Measurements from ENCODE around the gene CCNT2.
"Not testable (repeated sequence)": the region's sequence is repeated elsewhere in the genome, so short reads cannot be mapped to it uniquely, and the experiment has no call there.

CCNT2 gene

GRCh38 chr2:134918526-134919340, at the start of gene CCNT2:
Gene CCNT2, plus strand, starts transcription at chr2:134918822. Its CDS starts 33 bp downstream, at chr2:134918855.
- Mint-ChIP-seq H3K27ac (peak within 1 kb of the TSS; percentile 98), H3K4me3 (peak within 1 kb of the TSS; percentile 97), H3K27me3 (ENCODE audit: low read depth) (peaks cover 13% of the 10 kb centered on the region)

GRCh38 chr2:134869946-134870736, 48.5 kb upstream of the CCNT2 start:
- no peak for DNase-seq (ENCODE audit: low spot score)
- H3K27ac Mint-ChIP-seq = no peak overlapping the region
- no peaks in the 10 kb centered on the region for H3K4me1 Mint-ChIP-seq (ENCODE audit: low read depth)
- no peaks in the 10 kb centered on the region for H3K9me3 Mint-ChIP-seq
- no peak overlapping the region for H3K4me3 Mint-ChIP-seq
- no peaks in the 10 kb centered on the region for H3K36me3 Mint-ChIP-seq (ENCODE audit: low read depth)
- no peaks in the 10 kb centered on the region for H3K27me3 Mint-ChIP-seq (ENCODE audit: low read depth)

More at GRCh38 chr2:134918526-134919340, at the start of gene CCNT2:
- H3K9me3 Mint-ChIP-seq = peaks cover 8% of the 10 kb centered on the region
- peaks cover 17% of the 10 kb centered on the region for H3K4me1 Mint-ChIP-seq (ENCODE audit: low read depth)
- DNase-seq (ENCODE audit: low spot score) = peak; percentile 100
- peaks cover 32% of the 10 kb centered on the region for H3K36me3 Mint-ChIP-seq (ENCODE audit: low read depth)

GRCh38 chr2:134873152-134873551, 45.5 kb upstream of the CCNT2 start:
- no peak for DNase-seq (ENCODE audit: low spot score)
- H3K4me3 Mint-ChIP-seq = no peak overlapping the region
- no peak overlapping the region for H3K27ac Mint-ChIP-seq
- no peaks in the 10 kb centered on the region for H3K9me3 Mint-ChIP-seq
- H3K36me3 Mint-ChIP-seq (ENCODE audit: low read depth) = no peaks in the 10 kb centered on the region
- no peaks in the 10 kb centered on the region for H3K27me3 Mint-ChIP-seq (ENCODE audit: low read depth)
- H3K4me1 Mint-ChIP-seq (ENCODE audit: low read depth) = no peaks in the 10 kb centered on the region

- Mint-ChIP-seq H3K4me3 (no peak overlapping the region), H3K36me3 (ENCODE audit: low read depth) (no peaks in the 10 kb centered on the region), H3K27me3 (ENCODE audit: low read depth) (no peaks in the 10 kb centered on the region), H3K27ac (no peak overlapping the region), H3K4me1 (ENCODE audit: low read depth) (no peaks in the 10 kb centered on the region), H3K9me3 (peaks cover 3% of the 10 kb centered on the region)
- no peak for DNase-seq (ENCODE audit: low spot score)
Observed at GRCh38 chr2:134875309-134875708, 43.3 kb upstream of the CCNT2 start.

GRCh38 chr2:134882773-134883172, 35.8 kb upstream of the CCNT2 start:
- Mint-ChIP-seq H3K9me3 (peaks cover 3% of the 10 kb centered on the region), H3K36me3 (ENCODE audit: low read depth) (no peaks in the 10 kb centered on the region), H3K27me3 (ENCODE audit: low read depth) (no peaks in the 10 kb centered on the region), H3K27ac (no peak overlapping the region), H3K4me3 (no peak overlapping the region), H3K4me1 (ENCODE audit: low read depth) (no peaks in the 10 kb centered on the region)
- no peak for DNase-seq (ENCODE audit: low spot score)

- no peaks in the 10 kb centered on the region for H3K4me1 Mint-ChIP-seq (ENCODE audit: low read depth)
- no peaks in the 10 kb centered on the region for H3K9me3 Mint-ChIP-seq
- no peak overlapping the region for H3K4me3 Mint-ChIP-seq
- H3K27ac Mint-ChIP-seq = no peak overlapping the region
- H3K36me3 Mint-ChIP-seq (ENCODE audit: low read depth) = no peaks in the 10 kb centered on the region
- peaks cover 3% of the 10 kb centered on the region for H3K27me3 Mint-ChIP-seq (ENCODE audit: low read depth)
- DNase-seq (ENCODE audit: low spot score) = no peak
Observed at GRCh38 chr2:134883552-134884293, 34.9 kb upstream of the CCNT2 start.

GRCh38 chr2:134884435-134884834, 34.2 kb upstream of the CCNT2 start:
- Mint-ChIP-seq H3K9me3 (no peaks in the 10 kb centered on the region), H3K4me1 (ENCODE audit: low read depth) (no peaks in the 10 kb centered on the region), H3K36me3 (ENCODE audit: low read depth) (no peaks in the 10 kb centered on the region), H3K27me3 (ENCODE audit: low read depth) (peaks cover 6% of the 10 kb centered on the region), H3K4me3 (no peak overlapping the region), H3K27ac (no peak overlapping the region)
- no peak for DNase-seq (ENCODE audit: low spot score)

- Mint-ChIP-seq H3K4me1 (ENCODE audit: low read depth) (no peaks in the 10 kb centered on the region), H3K27me3 (ENCODE audit: low read depth) (peaks cover 34% of the 10 kb centered on the region), H3K27ac (no peak overlapping the region), H3K4me3 (no peak overlapping the region), H3K9me3 (no peaks in the 10 kb centered on the region), H3K36me3 (ENCODE audit: low read depth) (no peaks in the 10 kb centered on the region)
- DNase-seq (ENCODE audit: low spot score) = no peak
Observed at GRCh38 chr2:134892282-134893035, 26.2 kb upstream of the CCNT2 start.

- peaks cover 30% of the 10 kb centered on the region for H3K27me3 Mint-ChIP-seq (ENCODE audit: low read depth)
- H3K4me1 Mint-ChIP-seq (ENCODE audit: low read depth) = no peaks in the 10 kb centered on the region
- no peaks in the 10 kb centered on the region for H3K9me3 Mint-ChIP-seq
- no peak overlapping the region for H3K4me3 Mint-ChIP-seq
- H3K27ac Mint-ChIP-seq = no peak overlapping the region
- no peak for DNase-seq (ENCODE audit: low spot score)
- H3K36me3 Mint-ChIP-seq (ENCODE audit: low read depth) = no peaks in the 10 kb centered on the region
Observed at GRCh38 chr2:134897932-134898331, 20.7 kb upstream of the CCNT2 start.

GRCh38 chr2:134899204-134899603, 19.4 kb upstream of the CCNT2 start:
- no peak overlapping the region for H3K27ac Mint-ChIP-seq
- no peaks in the 10 kb centered on the region for H3K36me3 Mint-ChIP-seq (ENCODE audit: low read depth)
- H3K4me1 Mint-ChIP-seq (ENCODE audit: low read depth) = no peaks in the 10 kb centered on the region
- DNase-seq (ENCODE audit: low spot score) = no peak
- H3K27me3 Mint-ChIP-seq (ENCODE audit: low read depth) = peaks cover 30% of the 10 kb centered on the region
- H3K4me3 Mint-ChIP-seq = no peak overlapping the region
- H3K9me3 Mint-ChIP-seq = no peaks in the 10 kb centered on the region

GRCh38 chr2:134900151-134900550, 18.5 kb upstream of the CCNT2 start:
- Mint-ChIP-seq H3K27me3 (ENCODE audit: low read depth) (peaks cover 29% of the 10 kb centered on the region), H3K4me1 (ENCODE audit: low read depth) (no peaks in the 10 kb centered on the region), H3K27ac (no peak overlapping the region), H3K36me3 (ENCODE audit: low read depth) (no peaks in the 10 kb centered on the region), H3K9me3 (no peaks in the 10 kb centered on the region), H3K4me3 (no peak overlapping the region)
- no peak for DNase-seq (ENCODE audit: low spot score)

- Mint-ChIP-seq H3K27me3 (ENCODE audit: low read depth) (peaks cover 26% of the 10 kb centered on the region), H3K4me1 (ENCODE audit: low read depth) (peaks cover 12% of the 10 kb centered on the region)
- not testable (repeated sequence) for H3K4me3 Mint-ChIP-seq; H3K36me3 Mint-ChIP-seq (ENCODE audit: low read depth); DNase-seq (ENCODE audit: low spot score); H3K9me3 Mint-ChIP-seq; H3K27ac Mint-ChIP-seq
Observed at GRCh38 chr2:134903701-134904100, 14.9 kb upstream of the CCNT2 start.

- no peaks in the 10 kb centered on the region for H3K36me3 Mint-ChIP-seq (ENCODE audit: low read depth)
- DNase-seq (ENCODE audit: low spot score) = no peak
- H3K27me3 Mint-ChIP-seq (ENCODE audit: low read depth) = peaks cover 21% of the 10 kb centered on the region
- no peak overlapping the region for H3K4me3 Mint-ChIP-seq
- peaks cover 7% of the 10 kb centered on the region for H3K9me3 Mint-ChIP-seq
- no peak overlapping the region for H3K27ac Mint-ChIP-seq
- peaks cover 12% of the 10 kb centered on the region for H3K4me1 Mint-ChIP-seq (ENCODE audit: low read depth)
Observed at GRCh38 chr2:134905168-134905567, 13.5 kb upstream of the CCNT2 start.
